ENCODE measurements around the gene ZFP62.
"Not testable (repeated sequence)": the region's sequence is repeated elsewhere in the genome, so short reads cannot be mapped to it uniquely, and the experiment has no call there.

ZFP62 gene

DNA sequence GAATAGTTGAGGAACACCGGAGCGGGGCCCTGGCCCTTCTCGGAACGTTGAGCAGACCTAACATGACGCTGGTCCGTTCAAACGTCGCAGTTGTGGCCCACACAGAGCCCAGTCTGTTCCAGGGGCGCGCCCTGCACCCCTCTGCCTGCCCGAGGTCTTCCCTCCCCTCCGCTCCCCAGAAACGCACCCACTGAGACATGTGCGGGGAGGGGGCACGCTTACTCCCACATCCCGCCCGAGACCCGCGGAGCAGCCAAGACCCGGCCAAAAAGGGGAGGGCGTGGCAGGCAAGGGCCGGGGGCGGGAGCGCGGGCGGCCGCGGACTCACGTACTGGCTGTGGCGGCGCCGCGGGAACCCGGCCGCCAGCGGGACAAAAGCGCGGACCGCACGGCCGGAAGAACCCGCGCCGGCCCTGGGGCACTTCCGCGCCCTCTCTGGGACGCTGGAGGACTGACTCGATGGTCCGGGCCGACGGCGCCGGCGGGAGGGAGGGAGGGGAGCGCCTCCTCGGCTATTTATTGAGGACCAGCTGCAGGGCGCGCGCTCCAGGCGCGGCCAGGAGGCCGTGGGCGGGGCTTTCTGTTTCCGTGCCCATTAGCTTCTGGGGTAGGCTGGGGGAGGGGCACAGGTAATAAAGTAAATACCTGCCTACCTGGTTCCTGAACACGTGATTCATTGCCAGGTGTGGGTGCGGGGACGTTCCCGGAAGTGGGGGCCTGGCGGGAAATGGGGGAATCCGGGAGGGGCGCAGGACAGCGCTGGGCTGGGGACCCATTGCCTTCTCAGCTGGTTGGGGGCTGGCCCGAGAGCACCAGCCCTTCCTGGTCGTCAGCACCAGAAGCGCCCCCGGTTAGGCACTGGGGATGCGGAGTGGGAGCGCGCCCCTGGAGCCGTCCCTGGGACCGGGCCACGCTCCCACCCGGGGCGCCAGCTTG is at the start of gene ZFP62:
ZFP62 (minus strand) TSS at position 390 of the 936 bp plus-strand sequence; CDS start at position 333, 57 bp downstream.
- peak; percentile 91 for DNase-seq (ENCODE audit: low spot score)

DNA sequence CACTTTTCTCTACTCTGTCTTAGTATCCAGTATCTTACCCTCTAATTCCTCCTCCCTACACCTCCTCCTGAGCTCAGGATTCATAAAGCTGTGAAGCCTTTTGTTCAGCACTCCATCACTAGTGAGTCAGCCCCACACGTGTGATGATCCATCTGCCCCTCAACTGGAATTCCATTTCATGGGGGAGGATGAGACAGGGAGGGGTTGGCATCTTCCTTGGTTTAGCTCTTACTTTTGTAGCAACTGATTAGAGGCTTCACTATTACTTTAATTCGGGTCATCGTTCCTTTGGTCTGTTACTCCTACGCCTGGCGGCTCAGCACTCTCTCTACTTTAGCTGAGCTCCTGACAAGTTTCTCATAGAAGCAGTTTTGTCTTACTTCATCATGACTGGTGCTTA is 49.7 kb upstream of the ZFP62 start:
- DNase-seq (ENCODE audit: low spot score), result no peak

DNA sequence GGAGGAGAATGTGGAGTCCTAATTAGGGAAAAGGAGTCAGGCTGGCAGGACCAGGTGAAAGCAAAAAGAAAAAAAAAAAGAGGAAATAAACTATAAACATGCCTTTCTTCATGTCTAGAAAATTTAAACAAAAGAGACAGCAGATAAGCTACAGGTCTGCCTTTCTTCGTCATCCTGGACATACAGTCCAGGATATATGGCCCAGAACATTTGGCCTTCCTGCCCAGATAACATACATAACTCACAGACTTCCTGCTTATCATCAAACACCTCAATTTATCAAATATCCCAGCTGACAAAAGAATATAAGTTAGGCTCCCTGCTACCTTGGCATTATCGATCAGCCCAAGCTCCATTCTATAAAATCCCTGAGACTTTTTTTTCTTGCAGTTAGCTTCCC is 49.1 kb upstream of the ZFP62 start:
- no peak for DNase-seq (ENCODE audit: low spot score)

DNA sequence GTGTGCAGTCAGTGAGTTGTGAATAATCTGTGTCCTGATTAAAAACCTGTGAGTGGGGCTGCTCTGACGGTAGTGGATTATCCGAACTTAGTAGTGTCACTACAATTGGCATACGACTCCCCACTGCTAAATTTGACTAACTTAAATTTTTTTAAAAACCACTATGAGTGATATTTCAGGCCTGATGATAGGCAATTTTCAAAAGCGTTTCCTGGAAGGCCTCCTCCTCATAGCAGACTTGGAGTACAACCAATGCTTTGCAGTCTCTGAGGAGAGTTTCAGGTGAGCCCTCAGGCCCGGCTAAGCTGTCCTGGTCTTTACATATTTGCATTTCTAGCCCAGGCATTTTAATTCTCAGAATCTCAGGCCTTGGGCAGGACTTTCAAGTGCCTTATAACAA is 48.7 kb upstream of the ZFP62 start:
- DNase-seq (ENCODE audit: low spot score), result no peak

DNA sequence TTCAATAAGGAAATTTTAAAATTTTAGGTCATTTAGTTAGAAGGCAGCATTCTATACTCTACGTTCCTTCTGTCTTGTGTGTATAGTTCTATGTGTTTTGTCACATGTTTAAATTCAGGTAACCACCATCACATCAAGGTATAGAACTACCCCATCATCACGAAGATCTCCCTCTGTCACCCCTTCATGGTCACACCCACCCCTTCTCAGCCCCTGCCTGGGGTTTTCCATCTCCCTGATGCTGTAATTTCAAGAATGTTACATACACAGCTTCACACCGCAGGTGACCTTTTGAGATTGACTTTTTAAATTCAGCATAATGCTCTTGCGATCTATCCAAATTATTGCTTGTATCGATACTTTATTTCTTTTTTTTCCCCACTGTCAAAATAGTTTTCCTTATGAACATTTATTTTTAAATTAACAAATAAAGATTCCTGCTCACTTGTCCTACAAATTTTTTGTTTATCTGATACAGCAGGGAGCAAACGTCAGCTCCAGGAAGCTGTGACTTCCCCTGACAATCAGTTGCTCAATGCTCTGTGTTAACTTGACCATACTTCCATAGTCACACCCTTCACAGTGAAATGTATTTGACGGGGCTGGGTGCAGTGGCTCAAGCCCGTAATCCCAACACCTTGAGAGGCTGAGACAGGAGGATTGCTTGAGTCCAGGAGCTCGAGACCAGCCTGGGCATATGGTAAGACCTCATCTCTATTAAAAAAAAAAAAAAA is 48.1 kb upstream of the ZFP62 start:
- no peak for DNase-seq (ENCODE audit: low spot score)

DNA sequence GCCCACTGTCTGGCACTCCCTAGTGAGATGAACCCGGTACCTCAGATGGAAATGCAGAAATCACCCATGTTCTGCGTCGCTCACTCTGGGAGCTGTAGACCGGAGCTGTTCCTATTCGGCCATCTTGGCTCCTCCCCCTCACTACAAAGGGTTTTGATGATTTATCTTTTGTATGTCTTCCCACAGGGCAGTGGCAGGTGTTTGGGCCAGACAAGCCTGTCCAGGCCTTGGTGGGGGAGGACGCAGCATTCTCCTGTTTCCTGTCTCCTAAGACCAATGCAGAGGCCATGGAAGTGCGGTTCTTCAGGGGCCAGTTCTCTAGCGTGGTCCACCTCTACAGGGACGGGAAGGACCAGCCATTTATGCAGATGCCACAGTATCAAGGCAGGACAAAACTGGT is 47.3 kb upstream of the ZFP62 start:
- DNase-seq (ENCODE audit: low spot score), result no peak

DNA sequence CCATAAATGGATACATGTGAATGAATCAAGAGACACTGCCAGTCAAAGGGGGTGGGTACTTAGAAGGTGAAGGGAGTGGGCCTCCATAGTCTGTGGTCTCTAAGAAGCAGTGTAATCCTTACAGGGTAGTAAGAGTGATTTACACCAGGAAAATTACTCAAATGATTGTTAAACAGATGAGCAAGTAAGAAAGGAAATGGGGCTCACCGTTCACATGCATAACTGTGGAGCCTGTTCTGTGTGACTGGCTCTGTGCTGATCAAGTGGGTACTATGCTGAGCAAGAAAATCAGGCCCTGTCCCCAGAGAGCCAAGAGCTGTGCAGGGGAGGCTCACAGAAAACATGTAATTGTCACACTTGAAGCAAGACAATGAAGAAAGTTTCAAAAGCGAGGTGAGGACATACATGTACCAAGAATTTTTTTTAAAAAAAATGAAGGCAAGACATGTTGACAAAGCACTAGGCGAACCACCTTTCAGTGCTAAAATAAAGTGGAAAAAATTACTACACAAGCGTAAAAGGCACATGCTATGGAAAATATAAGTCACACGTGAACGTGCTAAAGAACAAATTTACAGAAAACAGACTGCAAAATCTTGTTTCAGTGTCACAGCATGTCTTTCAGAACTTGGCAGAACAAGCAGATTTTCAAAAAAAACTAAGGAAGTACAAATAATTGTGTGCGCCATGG is 40.4 kb upstream of the ZFP62 start:
- DNase-seq (ENCODE audit: low spot score), result no peak

DNA sequence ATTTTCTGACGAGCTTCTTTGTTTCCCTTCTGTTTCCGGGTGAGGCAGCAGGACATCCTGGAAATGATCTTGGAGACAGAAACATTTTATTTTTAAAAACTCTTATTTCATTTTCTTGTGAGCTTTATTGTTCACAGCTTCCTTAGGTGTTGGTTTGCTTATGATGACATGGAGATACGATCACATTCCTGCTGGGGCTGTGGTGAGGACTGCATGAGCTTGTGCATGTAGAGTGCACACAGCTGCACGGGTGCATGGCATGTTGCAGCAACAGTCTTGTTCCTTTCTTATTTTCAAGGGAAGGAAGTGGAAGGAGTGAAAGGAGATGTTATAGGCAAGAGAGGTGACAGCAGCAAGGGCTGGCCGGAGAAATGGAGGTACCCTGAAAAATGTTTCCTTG is 39.1 kb upstream of the ZFP62 start:
- DNase-seq (ENCODE audit: low spot score), result no peak

GRCh38 chr5:180898621-180899246 is 37.7 kb upstream of the ZFP62 start, which contains the start of gene BTNL8:
TSS of gene BTNL8 (plus strand) at chr5:180899159. CDS start at chr5:180899311, 152 bp downstream.
- DNase-seq (ENCODE audit: low spot score), result no peak

DNA sequence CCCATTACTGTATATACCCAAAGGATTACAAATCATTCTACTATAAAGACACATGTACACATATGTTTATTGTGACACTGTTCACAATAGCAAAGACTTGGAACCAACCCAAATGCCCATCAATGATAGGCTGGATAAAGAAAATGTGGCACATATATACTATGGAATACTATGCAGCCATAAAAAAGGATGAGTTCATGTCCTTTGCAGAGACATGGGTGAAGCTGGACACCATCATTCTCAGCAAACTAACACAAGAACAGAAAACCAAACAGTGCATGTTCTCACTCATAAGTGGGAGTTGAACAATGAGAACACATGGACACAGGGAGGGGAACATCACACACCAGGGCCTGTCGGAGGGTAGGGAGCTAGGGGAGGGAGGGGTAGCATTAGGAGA is 34.3 kb upstream of the ZFP62 start:
- not testable (repeated sequence) for DNase-seq (ENCODE audit: low spot score)

DNA sequence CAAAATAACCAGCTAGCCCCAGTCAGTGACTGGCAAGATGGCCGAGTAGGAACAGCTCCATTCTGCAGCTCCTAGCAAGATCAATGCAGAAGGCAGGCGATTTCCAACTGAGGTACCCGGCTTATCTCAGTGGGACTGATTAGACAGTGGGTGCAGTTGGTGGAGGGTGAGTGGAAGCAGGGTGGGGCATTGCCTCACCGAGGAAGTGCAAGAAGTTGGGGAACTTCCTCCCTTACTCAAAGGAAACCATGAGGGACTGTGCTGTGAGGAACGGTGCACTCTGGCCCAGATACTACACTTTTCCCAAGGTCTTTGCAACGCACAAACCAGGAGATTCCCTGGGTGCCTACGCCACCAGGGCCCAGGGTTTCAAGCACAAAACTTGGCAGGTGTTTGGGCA is 28.3 kb upstream of the ZFP62 start:
- no peak for DNase-seq (ENCODE audit: low spot score)

DNA sequence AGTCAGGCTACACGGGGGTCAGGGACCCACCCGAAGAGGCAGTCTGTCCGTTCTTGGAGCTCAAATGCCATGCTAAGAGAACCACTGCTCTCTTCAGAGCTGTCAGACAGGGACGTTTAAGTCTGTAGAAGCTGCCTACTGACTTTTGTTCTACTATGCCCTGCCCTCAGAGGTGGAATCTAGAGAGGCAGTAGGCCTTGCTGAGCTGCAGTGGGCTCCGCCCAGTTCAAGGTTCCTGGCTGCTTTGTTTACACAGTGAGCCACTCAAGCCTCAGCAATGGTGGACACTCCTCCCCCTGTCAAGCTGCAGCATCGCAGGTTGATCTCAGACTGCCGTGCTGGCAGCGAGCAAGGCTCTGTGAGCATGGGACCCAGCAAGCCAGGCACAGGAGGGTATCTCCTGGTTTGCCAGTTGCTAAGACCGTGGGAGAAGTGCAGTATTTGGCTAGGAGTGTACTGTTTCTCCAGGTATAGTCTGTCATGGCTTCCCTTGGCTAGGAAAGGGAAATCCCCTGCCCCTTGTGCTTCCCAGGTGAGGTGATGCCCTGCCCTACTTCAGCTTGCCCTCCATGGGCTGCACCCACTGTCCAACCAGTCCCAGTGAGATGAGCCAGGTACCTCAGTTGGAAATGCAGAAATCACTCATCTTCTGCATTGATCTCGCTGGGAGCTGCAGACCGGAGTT is 24.9 kb upstream of the ZFP62 start:
- not testable (repeated sequence) for DNase-seq (ENCODE audit: low spot score)

DNA sequence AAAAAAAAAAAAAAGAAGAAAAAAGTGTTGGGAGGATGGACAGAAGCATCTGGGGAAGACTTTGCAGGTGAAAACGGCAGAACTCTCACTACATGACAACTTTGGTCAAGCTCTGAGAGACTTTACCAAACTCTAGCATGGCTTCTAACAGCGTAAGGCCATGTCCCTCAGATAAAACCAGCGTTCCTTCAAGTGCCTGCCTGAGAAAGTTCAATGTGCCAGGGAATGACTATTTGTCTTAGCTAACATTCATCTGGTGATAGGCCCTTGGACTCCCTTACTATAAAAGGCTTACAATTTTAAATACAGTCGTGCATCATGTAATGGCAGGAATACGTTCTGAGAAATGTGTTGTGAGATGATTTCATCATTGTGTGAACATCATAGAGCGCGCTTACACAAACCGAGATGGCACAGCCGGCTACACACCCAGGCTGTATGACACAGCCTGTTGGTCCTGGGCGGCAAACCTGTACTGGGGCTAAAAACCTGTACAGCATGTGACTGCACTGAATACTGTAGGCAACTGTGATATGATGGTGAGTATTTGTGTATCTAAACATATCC is 14.9 kb upstream of the ZFP62 start:
- no peak for DNase-seq (ENCODE audit: low spot score)

GRCh38 chr5:180874804-180875582 is 13.9 kb upstream of the ZFP62 start:
- no peak for DNase-seq (ENCODE audit: low spot score)

DNA sequence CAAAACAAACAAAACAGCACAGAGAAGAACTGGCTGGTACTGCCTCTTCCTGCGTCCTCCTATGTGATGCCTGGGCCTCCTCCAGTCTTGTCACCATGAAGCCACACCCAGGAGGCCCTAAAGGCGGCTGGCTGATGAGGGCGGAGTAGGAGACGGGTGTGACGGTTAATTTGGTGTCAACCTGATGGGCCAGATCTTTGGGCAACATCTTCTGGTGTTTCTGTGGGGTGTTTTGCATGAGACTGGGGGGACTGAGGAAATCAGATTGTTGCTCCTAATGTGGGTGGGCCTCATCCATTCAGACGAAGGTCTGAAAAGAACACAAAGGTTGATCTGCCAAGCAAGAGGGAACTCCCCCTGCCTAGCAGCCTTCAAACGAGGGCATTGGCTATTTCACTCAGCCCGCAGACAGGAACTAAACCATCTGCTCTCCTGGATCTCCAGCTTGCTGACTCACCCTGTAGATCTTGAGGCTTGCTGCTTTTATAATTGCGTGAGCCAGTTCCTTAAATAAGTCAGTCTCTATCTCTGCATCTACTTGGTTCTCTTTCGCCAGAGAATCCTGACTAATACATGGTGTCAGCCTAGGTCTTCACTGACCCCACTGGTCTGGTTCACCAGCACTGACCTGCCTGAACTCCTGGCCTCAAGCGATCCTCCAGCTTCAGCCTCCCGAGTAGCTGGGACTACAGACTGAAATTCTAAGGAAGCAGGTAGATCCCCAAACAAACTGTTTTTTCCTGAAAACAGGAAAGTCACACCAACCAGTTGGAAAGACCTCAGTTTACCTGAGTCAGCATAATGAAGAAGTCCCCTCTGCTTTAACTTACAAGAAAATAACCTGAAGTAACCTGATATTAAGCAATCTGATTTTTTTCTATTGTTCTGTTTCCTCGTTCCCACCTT is 12.8 kb upstream of the ZFP62 start:
- DNase-seq (ENCODE audit: low spot score), result no peak

GRCh38 chr5:180872419-180872818 is 11.3 kb upstream of the ZFP62 start:
- no peak for DNase-seq (ENCODE audit: low spot score)

GRCh38 chr5:180870276-180871068 is 9.4 kb upstream of the ZFP62 start:
- DNase-seq (ENCODE audit: low spot score), result no peak

DNA sequence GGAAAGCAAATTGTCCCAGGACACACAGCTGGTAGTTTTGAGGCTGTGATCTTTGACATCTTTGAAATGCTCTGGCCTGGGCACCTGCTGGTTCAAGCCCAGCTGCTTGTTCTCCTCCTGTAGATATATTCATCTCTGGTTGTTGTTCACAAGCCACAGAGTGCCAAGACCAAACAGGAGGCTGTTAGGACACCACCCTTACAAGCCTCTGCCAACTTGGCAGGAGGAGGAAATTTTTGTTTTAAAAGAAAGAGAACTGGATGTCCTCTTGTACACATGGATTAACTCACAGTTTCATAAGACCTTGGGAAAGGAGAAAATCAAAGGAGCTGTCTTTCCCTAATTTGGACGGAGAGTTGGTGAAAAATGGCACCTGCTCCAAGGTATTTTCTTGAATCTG is 8.5 kb upstream of the ZFP62 start:
- DNase-seq (ENCODE audit: low spot score), result no peak
